ENCODE data around the gene TIMM10B.

The TIMM10B gene

DNA sequence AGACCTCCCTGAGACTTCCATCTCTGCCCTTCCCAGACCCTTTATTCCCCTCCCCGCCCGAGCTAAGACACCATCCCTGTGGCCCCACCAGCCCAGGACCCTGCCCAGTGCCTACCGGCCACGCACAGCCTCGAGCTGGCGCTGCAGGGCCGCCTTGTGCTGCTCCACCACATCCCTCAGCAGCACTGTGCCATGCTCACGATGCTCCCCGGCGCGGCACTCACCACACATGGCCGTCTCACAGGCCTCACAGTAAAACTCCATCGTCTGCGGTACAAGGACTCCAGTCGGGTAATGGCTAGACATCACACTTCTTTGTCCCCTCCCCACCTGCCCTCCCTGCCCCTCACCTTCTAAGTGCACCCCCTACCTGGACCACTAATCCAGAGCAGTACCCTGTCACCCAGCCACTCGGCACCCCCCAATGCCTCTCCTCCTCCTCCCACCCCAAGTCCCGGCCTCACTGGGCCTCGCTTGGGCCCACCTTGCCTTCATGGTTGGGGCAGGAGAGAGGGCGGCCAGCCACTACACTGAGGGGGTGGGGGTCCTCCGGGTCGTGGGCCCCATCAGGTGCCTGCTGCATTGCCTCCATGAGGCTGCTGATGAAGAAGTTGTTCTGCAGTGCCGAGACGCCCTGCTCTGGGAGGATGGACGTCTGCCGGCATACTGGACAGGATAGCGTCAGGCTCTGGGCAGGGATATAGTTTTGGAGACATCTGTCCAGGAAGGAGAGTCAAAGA lies 23.6 kb upstream of the TIMM10B start:
- no peak for DNase-seq (ENCODE audit: low read depth in 1 of 2, low spot score in 1 of 2)
- TF ChIP-seq POLR2AphosphoS5 (IDR thresholded peaks at IDR 0.05; ENCODE audit: low read depth) (no peak), GABPA (IDR thresholded peaks at IDR 0.05; ENCODE audit: low read depth) (no peak), SPI1 (IDR thresholded peaks at IDR 0.05; ENCODE audit: borderline replicate concordance, low read depth) (no peak)
- TF ChIP-seq, protein P1, sequence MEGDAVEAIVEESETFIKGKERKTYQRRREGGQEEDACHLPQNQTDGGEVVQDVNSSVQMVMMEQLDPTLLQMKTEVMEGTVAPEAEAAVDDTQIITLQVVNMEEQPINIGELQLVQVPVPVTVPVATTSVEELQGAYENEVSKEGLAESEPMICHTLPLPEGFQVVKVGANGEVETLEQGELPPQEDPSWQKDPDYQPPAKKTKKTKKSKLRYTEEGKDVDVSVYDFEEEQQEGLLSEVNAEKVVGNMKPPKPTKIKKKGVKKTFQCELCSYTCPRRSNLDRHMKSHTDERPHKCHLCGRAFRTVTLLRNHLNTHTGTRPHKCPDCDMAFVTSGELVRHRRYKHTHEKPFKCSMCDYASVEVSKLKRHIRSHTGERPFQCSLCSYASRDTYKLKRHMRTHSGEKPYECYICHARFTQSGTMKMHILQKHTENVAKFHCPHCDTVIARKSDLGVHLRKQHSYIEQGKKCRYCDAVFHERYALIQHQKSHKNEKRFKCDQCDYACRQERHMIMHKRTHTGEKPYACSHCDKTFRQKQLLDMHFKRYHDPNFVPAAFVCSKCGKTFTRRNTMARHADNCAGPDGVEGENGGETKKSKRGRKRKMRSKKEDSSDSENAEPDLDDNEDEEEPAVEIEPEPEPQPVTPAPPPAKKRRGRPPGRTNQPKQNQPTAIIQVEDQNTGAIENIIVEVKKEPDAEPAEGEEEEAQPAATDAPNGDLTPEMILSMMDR (IDR thresholded peaks at IDR 0.05; ENCODE audit: insufficient read depth, low read length), result no peak
- TF ChIP-seq, protein P2, sequence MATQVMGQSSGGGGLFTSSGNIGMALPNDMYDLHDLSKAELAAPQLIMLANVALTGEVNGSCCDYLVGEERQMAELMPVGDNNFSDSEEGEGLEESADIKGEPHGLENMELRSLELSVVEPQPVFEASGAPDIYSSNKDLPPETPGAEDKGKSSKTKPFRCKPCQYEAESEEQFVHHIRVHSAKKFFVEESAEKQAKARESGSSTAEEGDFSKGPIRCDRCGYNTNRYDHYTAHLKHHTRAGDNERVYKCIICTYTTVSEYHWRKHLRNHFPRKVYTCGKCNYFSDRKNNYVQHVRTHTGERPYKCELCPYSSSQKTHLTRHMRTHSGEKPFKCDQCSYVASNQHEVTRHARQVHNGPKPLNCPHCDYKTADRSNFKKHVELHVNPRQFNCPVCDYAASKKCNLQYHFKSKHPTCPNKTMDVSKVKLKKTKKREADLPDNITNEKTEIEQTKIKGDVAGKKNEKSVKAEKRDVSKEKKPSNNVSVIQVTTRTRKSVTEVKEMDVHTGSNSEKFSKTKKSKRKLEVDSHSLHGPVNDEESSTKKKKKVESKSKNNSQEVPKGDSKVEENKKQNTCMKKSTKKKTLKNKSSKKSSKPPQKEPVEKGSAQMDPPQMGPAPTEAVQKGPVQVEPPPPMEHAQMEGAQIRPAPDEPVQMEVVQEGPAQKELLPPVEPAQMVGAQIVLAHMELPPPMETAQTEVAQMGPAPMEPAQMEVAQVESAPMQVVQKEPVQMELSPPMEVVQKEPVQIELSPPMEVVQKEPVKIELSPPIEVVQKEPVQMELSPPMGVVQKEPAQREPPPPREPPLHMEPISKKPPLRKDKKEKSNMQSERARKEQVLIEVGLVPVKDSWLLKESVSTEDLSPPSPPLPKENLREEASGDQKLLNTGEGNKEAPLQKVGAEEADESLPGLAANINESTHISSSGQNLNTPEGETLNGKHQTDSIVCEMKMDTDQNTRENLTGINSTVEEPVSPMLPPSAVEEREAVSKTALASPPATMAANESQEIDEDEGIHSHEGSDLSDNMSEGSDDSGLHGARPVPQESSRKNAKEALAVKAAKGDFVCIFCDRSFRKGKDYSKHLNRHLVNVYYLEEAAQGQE (IDR thresholded peaks at IDR 0.05; ENCODE audit: insufficient replicate concordance, low read depth), result no peak
- H3K27me3 ChIP-seq (ENCODE audit: insufficient read depth, poor library complexity, severe bottlenecking), result peaks cover 2% of the 10 kb centered on the region

DNA sequence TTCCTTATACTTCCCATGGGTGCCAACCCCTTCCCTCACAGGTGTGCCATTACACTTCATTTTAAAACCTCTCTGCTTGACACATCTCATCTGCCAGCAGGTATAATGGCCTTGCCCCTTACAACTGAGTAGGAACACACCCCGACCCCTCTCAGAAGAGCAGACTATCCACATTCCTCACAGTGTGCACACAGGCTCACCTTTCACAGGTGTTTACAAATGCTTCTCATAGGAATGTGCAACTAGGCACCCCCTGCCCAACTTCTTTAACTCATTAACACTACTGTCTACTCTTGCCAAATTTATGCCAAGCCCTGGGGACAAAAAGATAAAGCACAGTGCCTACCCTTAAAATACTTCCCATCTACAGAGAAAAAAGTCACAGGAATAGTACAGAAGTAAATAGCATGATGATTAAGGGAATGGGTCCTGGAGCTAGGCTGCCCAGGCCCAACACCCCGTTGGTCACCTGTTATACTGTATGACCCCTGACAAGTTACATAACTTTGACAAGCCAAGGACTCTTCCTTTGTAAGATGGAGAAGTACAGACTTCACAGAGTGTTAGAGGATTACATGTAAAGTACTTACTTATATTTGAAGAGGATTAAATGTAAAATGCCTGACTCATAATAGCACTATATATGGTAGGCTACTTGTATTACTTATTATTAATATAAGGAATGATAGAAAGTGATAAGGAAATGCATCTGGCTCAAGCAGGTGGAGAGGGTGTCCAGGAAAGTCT lies 22.8 kb upstream of the TIMM10B start:
- Histone ChIP-seq H3K27ac (replicated peaks) (no peak overlapping the region), H3K4me3 (replicated peaks; ENCODE audit: insufficient read depth, low read length) (no peak overlapping the region), H3K27me3 (ENCODE audit: insufficient read depth, poor library complexity, severe bottlenecking) (peaks cover 2% of the 10 kb centered on the region)
- DNase-seq (ENCODE audit: low read depth in 1 of 2, low spot score in 1 of 2), result no peak
- TF ChIP-seq GABPA (IDR thresholded peaks at IDR 0.05; ENCODE audit: low read depth) (no peak), SPI1 (IDR thresholded peaks at IDR 0.05; ENCODE audit: borderline replicate concordance, low read depth) (no peak), POLR2AphosphoS5 (IDR thresholded peaks at IDR 0.05; ENCODE audit: low read depth) (no peak)
- TF ChIP-seq, protein P2 (IDR thresholded peaks at IDR 0.05; ENCODE audit: insufficient replicate concordance, low read depth), result no peak
- TF ChIP-seq, protein P1 (IDR thresholded peaks at IDR 0.05; ENCODE audit: insufficient read depth, low read length), result no peak

More for the DNA sequence above, 23.6 kb upstream of the TIMM10B start:
- Histone ChIP-seq H3K27ac (replicated peaks) (no peak overlapping the region), H3K4me3 (replicated peaks; ENCODE audit: insufficient read depth, low read length) (no peak overlapping the region)

DNA sequence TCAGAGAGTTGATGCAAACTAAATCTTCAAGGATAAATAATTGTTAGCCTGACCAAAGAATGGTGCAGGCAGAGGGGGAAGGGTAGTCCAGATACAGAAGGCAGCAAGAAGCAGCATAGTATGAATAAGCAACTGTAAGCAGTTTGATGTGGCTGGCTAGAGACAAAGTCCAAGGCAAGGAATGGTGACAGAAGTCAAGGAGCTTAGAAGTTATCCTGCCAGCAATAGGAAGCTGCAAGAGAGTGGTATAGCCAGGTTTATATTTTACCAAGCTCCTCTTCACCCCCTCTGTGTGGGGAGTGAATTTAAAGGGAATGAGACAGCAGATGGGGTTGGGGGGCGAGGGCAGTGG lies 22.2 kb upstream of the TIMM10B start:
- H3K27ac ChIP-seq (replicated peaks), result no peak overlapping the region
- TF ChIP-seq GABPA (IDR thresholded peaks at IDR 0.05; ENCODE audit: low read depth), result no peak
- TF ChIP-seq, protein P2 (IDR thresholded peaks at IDR 0.05; ENCODE audit: insufficient replicate concordance, low read depth), result no peak
- no peak for TF ChIP-seq POLR2AphosphoS5 (IDR thresholded peaks at IDR 0.05; ENCODE audit: low read depth)
- no peak for TF ChIP-seq SPI1 (IDR thresholded peaks at IDR 0.05; ENCODE audit: borderline replicate concordance, low read depth)
- TF ChIP-seq, protein P1 (IDR thresholded peaks at IDR 0.05; ENCODE audit: insufficient read depth, low read length), result no peak
- H3K4me3 ChIP-seq (replicated peaks; ENCODE audit: insufficient read depth, low read length), result no peak overlapping the region
- DNase-seq (ENCODE audit: low read depth in 1 of 2, low spot score in 1 of 2), result no peak
- peaks cover 2% of the 10 kb centered on the region for H3K27me3 ChIP-seq (ENCODE audit: insufficient read depth, poor library complexity, severe bottlenecking)
